ENCODE data around the gene VASN. TPM values are rescaled to one million over a fixed set of nuclear protein-coding genes. Genes with fewer than 3 reads are reported as not detected.

The VASN gene
- total and polyA plus RNA-seq, 3 experiments from 2014 or later = 0.31 TPM; not detected in 2

DNA sequence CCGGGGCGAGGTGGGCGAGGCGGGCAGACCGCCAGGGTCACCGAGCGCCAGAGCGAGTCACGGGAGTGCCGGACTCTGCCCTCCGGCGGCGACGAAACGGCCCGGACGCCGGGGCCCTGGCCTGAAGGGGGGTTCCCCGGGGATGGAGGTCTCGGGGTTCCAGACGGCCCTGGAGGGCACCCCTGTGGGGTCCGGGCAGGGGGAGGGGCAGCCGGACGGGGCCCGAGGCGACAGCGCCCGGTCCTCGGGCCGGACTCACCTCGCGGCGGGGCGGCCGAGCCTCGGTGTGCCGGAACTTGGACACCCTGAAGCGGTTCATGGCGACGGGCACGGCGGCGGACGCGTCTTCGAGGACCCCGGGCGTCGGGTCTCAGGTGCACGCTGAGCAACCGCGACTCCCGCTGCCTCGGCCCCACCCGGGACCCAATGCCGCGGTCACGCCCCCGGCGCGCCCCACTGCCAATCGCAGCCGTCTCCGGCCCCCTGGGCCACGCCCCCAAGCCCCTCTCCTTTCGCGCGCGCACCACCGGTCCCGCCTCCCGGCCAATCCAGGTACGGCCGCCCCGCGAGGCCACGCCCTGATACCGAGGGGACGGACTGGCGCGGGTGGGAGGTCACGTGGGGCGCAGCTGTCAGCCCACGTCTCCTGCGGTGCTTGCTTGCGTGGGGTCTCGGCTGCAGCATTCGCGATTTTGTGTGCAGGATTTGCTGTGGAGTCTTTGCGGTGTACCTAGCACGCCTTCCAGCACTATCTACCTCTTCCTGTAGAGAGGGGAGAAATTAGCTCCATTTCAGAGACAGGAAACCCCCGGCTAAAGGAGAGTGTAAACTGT, 44.8 kb downstream of the VASN start, which contains the start of gene CORO7:
Gene CORO7, minus strand, starts transcription at position 397 of the 833 bp plus-strand sequence. Its CDS starts 78 bp downstream, at position 319.
- H3K4me1 ChIP-seq (ENCODE audit: insufficient read depth, low read length) = peaks cover 40% of the 10 kb centered on the region
- Mint-ChIP-seq H3K9me3 (no peaks in the 10 kb centered on the region), H3K27me3 (peaks cover 0 to 2% of the 10 kb centered on the region in 2 donors), H3K27ac (peak within 1 kb of the TSS; percentile 91 to 100 (median 98)), H3K36me3 (peaks cover 0 to 34% (median 0%) of the 10 kb centered on the region in 3 donors), H3K4me3 (peak within 1 kb of the TSS; percentile 89 to 98 (median 95)), H3K4me1 (peaks cover 38 to 44% (median 40%) of the 10 kb centered on the region in 3 donors)
- no peaks in the 10 kb centered on the region for H3K9me3 ChIP-seq (ENCODE audit: low read length)
- DNase-seq = peak; percentile 99 to 100 (median 99)
- POLR2A ChIA-PET = interaction anchor here (0.6 to 2.8 kb wide), 8 partner anchors 12 to 145 kb away, joined by 3 to 18 read pairs (median 6); partner anchors contain the start of genes HMOX2, NMRAL1 and PAM16
- peak within 1 kb of the TSS; percentile 88 for H3K4me3 ChIP-seq (ENCODE audit: low read length)
- CTCF ChIA-PET = interaction anchor here (0.9 to 5.8 kb wide), 5 partner anchors 13 to 163 kb away, joined by 3 to 34 read pairs (median 6); partner anchors contain the start of gene HMOX2
- H3K27ac ChIP-seq (ENCODE audit: low read depth, low read length) = peak within 1 kb of the TSS; percentile 98
- H3K36me3 ChIP-seq (ENCODE audit: insufficient read depth, low read length) = peaks cover 19% of the 10 kb centered on the region
- H3K27me3 ChIP-seq (ENCODE audit: insufficient read depth, low read length, poor library complexity, severe bottlenecking) = no peaks in the 10 kb centered on the region

DNA sequence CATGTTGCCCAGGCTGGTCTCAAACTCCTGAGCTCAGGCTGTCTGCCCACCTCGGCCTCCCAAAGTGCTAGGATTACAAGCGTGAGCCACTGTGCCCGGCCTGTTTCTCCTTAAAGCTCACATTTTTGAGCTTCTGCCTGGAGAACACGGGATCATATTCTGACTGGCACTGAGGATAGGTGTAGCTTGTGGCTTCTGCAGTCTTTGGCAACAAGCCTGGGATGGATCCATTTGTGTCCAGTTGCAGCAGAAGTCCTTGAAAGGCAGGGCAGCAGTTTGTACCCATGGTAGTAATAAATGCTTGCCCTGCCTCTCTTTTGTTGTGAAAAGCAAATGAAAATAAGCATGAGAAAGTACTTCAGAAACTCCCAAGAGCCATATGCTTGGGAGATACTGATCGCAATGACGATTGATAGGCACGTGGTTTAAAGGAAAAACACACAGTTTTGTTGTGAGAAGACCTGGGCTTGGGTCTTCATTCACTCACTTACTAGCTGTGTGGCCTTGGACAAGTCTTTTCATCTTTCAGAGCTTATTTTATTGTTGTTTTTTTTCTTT, 47.8 kb downstream of the VASN start:
- Mint-ChIP-seq H3K36me3 (peaks cover 0 to 9% (median 0%) of the 10 kb centered on the region in 3 donors), H3K27ac (peak overlapping the region in 2 of 8 donors; percentile 29 to 49), H3K9me3 (no peaks in the 10 kb centered on the region), H3K27me3 (no peaks in the 10 kb centered on the region), H3K4me3 (peak overlapping the region in 1 of 7 donors; percentile 24), H3K4me1 (peaks cover 17 to 22% (median 19%) of the 10 kb centered on the region in 3 donors)
- Histone ChIP-seq H3K27ac (ENCODE audit: low read depth, low read length) (no peak overlapping the region), H3K4me3 (ENCODE audit: low read length) (no peak overlapping the region), H3K36me3 (ENCODE audit: insufficient read depth, low read length) (no peaks in the 10 kb centered on the region), H3K9me3 (ENCODE audit: low read length) (no peaks in the 10 kb centered on the region), H3K27me3 (ENCODE audit: insufficient read depth, low read length, poor library complexity, severe bottlenecking) (no peaks in the 10 kb centered on the region), H3K4me1 (ENCODE audit: insufficient read depth, low read length) (peaks cover 19% of the 10 kb centered on the region)
- POLR2A ChIA-PET = interaction anchor here (0.6 kb wide), 1 partner anchor 124 kb away, joined by 5 read pairs; no protein-coding TSS in a partner anchor
- CTCF ChIA-PET = interaction anchor here (1.0 to 2.4 kb wide), 2 partner anchors 8 to 86 kb away, joined by 4 to 6 read pairs; no protein-coding TSS in a partner anchor
- DNase-seq = no peak

DNA sequence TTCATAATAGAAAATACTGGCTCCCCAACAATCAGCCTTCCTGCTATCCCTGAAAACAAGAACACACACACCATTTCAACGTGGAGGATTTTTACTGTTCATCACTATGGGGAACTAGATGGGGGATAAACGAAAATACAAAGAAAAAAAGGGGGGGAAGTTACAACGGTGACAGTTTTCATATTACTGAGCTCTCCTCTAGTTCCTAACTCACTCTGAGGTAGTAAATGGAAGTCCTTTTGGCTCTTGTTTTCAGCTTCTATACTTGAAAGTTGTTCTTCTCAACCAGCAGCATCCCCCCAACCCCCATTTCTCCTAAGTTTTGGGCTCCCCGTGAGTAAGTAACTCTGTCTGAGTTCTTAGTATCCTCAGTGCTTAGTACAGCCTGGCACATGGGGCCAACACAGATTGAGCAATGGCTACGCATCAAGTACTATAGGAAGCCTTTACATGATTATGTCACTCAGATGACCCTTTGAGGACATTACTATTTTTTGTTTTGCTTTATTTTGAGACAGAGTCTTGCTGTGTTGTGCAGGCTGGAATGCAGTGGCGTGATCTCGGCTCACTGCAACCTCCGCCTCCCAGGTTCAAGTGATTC, 49.0 kb downstream of the VASN start:
- Mint-ChIP-seq H3K9me3 (peaks cover 0 to 2% (median 0%) of the 10 kb centered on the region in 5 donors), H3K27ac (peak overlapping the region in 3 of 8 donors; percentile 43 to 69 (median 57)), H3K4me3 (peak overlapping the region in 1 of 7 donors; percentile 19), H3K27me3 (peaks cover 0 to 3% of the 10 kb centered on the region in 2 donors), H3K36me3 (peaks cover 0 to 7% (median 0%) of the 10 kb centered on the region in 3 donors), H3K4me1 (peaks cover 12 to 20% (median 16%) of the 10 kb centered on the region in 3 donors)
- no peak for DNase-seq
- no peaks in the 10 kb centered on the region for H3K9me3 ChIP-seq (ENCODE audit: low read length)
- H3K27ac ChIP-seq (ENCODE audit: low read depth, low read length) = no peak overlapping the region
- POLR2A ChIA-PET = no interaction called here
- H3K4me1 ChIP-seq (ENCODE audit: insufficient read depth, low read length) = peaks cover 13% of the 10 kb centered on the region
- H3K27me3 ChIP-seq (ENCODE audit: insufficient read depth, low read length, poor library complexity, severe bottlenecking) = no peaks in the 10 kb centered on the region
- H3K4me3 ChIP-seq (ENCODE audit: low read length) = no peak overlapping the region
- H3K36me3 ChIP-seq (ENCODE audit: insufficient read depth, low read length) = no peaks in the 10 kb centered on the region
- CTCF ChIA-PET = interaction anchor here (2.4 kb wide), 1 partner anchor 85 kb away, joined by 6 read pairs; no protein-coding TSS in a partner anchor

DNA sequence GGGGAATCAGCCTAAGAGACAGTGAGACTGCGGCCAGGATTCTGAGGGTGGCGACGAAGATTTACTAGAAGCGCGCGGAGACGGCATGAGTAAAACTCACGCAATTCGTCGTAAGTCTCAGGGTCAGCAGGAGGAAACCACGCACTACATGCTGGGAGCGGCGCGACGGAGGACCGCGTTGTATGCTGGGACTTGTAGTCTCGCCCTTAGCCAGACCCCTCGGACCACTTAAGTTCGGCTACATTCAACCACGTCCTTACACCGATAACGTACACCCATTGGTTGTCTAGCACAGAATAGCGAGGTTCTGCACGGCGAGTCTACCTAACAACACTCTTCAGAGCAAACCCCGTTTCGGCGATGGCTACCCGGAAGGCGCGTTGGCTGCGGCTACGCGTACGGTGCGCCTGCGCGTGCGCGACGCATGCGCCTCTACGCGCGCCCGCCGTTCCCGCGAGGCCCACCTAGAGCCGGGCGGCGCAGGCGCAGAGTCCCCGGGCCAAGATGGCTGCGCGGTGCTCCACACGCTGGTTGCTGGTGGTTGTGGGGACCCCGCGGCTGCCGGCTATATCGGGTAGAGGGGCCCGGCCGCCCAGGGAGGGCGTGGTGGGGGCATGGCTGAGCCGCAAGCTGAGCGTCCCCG, 53.9 kb downstream of the VASN start, which contains the start of gene DNAJA3:
Gene DNAJA3, plus strand, starts transcription at position 491 of the 643 bp plus-strand sequence. Its CDS starts 14 bp downstream, at position 505.
- Histone ChIP-seq H3K36me3 (ENCODE audit: insufficient read depth, low read length) (no peaks in the 10 kb centered on the region), H3K9me3 (ENCODE audit: low read length) (no peaks in the 10 kb centered on the region), H3K4me1 (ENCODE audit: insufficient read depth, low read length) (peaks cover 23% of the 10 kb centered on the region), H3K4me3 (ENCODE audit: low read length) (peak within 1 kb of the TSS; percentile 94), H3K27me3 (ENCODE audit: insufficient read depth, low read length, poor library complexity, severe bottlenecking) (no peaks in the 10 kb centered on the region), H3K27ac (ENCODE audit: low read depth, low read length) (peak within 1 kb of the TSS; percentile 98)
- H3K4me3 Mint-ChIP-seq = peak within 1 kb of the TSS; percentile 91 to 100 (median 98)
- ChIA-PET POLR2A (no interaction called here), CTCF (no interaction called here)
- H3K36me3 Mint-ChIP-seq = peaks cover 0 to 24% (median 4%) of the 10 kb centered on the region in 3 donors
- peak within 1 kb of the TSS; percentile 93 to 100 (median 100) for H3K27ac Mint-ChIP-seq
- DNase-seq = peak; percentile 90 to 95 (median 95)
- H3K27me3 Mint-ChIP-seq = peaks cover 0 to 3% of the 10 kb centered on the region in 2 donors
- peaks cover 26 to 37% (median 33%) of the 10 kb centered on the region in 3 donors for H3K4me1 Mint-ChIP-seq
- peaks cover 0 to 2% (median 0%) of the 10 kb centered on the region in 5 donors for H3K9me3 Mint-ChIP-seq

DNA sequence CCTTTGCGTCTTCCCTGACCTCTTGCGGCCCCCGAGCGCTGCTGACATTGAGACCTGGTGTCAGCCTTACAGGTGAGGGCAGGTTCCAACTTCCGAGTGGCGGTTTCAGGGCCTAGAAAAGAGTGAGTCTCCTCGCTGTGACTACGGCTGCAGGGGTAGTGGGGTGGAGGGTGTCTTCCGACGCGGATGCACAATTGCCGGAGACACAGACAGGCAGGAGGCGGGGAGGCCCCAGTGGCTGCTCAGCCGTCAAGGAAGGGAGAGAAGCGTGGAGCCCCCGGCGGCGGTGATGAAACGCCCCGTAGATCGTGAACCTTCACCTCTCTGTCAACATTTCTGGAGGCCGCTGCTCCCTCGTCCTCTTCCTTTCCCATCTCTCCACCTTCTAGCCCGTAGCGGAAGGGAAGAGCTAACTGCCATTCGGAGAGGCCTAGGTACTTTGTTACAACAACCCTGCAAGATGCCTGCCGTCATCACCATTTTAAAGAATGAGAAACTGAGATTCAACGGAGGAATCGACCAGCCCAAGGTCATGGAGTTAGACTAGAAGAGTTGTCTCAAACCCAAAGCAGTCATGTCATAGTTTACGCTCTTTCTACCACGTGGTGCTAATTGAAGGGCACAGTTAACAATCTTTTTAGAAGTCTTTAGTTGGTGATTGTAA, 54.5 kb downstream of the VASN start:
- DNase-seq = no peak
- POLR2A ChIA-PET = no interaction called here
- Mint-ChIP-seq H3K27me3 (peaks cover 0 to 3% of the 10 kb centered on the region in 2 donors), H3K27ac (peak overlapping the region; percentile 93 to 100 (median 99)), H3K36me3 (peaks cover 0 to 29% (median 5%) of the 10 kb centered on the region in 3 donors), H3K4me1 (peaks cover 27 to 40% (median 35%) of the 10 kb centered on the region in 3 donors), H3K4me3 (peak overlapping the region; percentile 91 to 100 (median 98)), H3K9me3 (peaks cover 0 to 2% (median 0%) of the 10 kb centered on the region in 5 donors)
- H3K27ac ChIP-seq (ENCODE audit: low read depth, low read length) = peak overlapping the region; percentile 98
- H3K27me3 ChIP-seq (ENCODE audit: insufficient read depth, low read length, poor library complexity, severe bottlenecking) = no peaks in the 10 kb centered on the region
- H3K9me3 ChIP-seq (ENCODE audit: low read length) = no peaks in the 10 kb centered on the region
- CTCF ChIA-PET = interaction anchor here (2.0 kb wide), 1 partner anchor 23 kb away, joined by 8 read pairs; no protein-coding TSS in a partner anchor
- peak overlapping the region; percentile 94 for H3K4me3 ChIP-seq (ENCODE audit: low read length)
- no peaks in the 10 kb centered on the region for H3K36me3 ChIP-seq (ENCODE audit: insufficient read depth, low read length)
- peaks cover 23% of the 10 kb centered on the region for H3K4me1 ChIP-seq (ENCODE audit: insufficient read depth, low read length)

DNA sequence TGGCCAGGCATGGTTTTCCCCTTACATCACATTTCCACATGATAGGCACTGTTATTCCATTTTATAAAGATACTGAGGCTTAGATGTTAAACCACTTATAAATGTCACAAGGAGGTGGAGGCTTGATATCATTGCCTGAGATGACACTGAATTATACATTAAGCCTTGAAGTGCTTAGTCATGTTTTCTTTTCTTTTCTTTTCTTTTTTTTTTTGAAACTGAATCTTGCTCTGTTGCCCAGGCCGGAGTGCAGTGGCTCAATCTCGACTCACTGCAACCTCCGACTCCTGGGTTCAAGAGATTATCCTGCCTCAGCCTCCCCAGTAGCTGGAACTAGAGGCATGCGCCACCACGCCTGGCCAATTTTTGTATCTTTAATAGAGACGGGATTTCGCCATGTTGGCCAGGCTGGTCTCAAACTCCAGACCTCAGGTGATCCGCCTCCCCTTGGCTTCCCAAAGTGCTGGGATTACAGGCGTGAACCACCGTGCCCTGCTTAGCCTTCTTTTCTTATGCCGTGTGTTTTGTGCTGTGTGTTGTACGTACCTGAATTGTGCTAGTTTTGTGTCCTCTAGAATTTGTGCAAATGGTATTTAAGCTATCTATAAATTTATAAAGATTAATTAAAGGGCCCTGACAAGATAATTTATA, 55.2 kb downstream of the VASN start:
- H3K4me3 ChIP-seq (ENCODE audit: low read length) = peak overlapping the region; percentile 94
- H3K27ac ChIP-seq (ENCODE audit: low read depth, low read length) = peak overlapping the region; percentile 98
- peaks cover 23% of the 10 kb centered on the region for H3K4me1 ChIP-seq (ENCODE audit: insufficient read depth, low read length)
- Mint-ChIP-seq H3K4me3 (peak overlapping the region; percentile 91 to 100 (median 98)), H3K36me3 (peaks cover 0 to 34% (median 5%) of the 10 kb centered on the region in 3 donors), H3K27me3 (peaks cover 0 to 3% of the 10 kb centered on the region in 2 donors), H3K9me3 (peaks cover 0 to 2% (median 0%) of the 10 kb centered on the region in 5 donors), H3K4me1 (peaks cover 27 to 40% (median 38%) of the 10 kb centered on the region in 3 donors), H3K27ac (peak overlapping the region; percentile 93 to 100 (median 99))
- DNase-seq = no peak
- H3K36me3 ChIP-seq (ENCODE audit: insufficient read depth, low read length) = peaks cover 5% of the 10 kb centered on the region
- POLR2A ChIA-PET = no interaction called here
- H3K9me3 ChIP-seq (ENCODE audit: low read length) = no peaks in the 10 kb centered on the region
- H3K27me3 ChIP-seq (ENCODE audit: insufficient read depth, low read length, poor library complexity, severe bottlenecking) = no peaks in the 10 kb centered on the region
- CTCF ChIA-PET = interaction anchor here (1.6 to 2.0 kb wide), 2 partner anchors 8 to 24 kb away, joined by 4 to 8 read pairs; no protein-coding TSS in a partner anchor

Data from CD8-positive, alpha-beta memory T cell (primary cell).